ENCODE results near the gene GATAD2A. TPM values are rescaled to one million over a fixed set of nuclear protein-coding genes. Genes with fewer than 3 reads are reported as not detected.

GATAD2A gene
- total and polyA plus RNA-seq, 9 of the 15 experiments (the other 6 are each of a cell fraction or from before 2014, with no cell fraction given), result 2.4 to 226 (median 44.2) TPM

DNA sequence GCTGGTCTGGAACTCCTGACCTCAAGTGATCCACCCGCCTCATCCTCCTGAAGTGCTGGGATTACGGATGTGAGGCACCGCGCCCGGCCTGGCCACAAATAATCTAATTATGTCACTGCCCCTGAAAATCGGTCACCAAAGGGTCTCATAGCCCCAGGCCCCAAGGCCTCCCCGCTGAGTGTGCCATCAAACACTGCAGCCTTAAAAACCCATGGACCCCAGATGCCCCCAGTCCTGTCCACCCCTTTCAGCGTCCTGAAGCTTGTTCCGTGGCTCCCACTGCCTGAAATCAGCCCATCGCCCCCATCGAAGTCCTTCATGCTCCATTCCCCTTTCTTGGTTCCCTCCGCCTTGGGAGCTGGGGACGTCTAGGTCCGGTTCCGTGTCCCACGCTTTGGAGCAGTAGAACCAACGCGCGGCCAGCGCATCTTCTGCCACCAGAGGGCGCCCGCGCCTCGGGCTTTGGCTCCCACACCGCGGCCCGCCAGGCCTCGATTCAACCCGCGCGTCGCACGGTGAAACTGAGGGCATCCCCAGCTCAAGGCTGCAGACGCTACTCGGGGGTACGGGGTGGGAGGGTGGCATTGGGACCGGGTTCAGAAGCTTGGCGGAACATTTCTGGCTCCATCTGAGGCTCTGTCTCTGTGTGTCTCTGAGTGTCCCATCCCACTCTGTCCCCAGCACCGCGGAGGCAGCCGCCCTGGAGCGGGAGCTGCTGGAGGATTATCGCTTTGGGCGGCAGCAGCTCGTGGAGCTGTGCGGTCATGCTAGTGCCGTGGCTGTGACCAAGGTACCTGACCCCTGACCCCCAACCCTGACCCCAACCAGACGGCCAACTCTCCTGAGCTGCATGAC, 126.7 kb downstream of the GATAD2A start (continued):
- TF ChIP-seq, protein P1, sequence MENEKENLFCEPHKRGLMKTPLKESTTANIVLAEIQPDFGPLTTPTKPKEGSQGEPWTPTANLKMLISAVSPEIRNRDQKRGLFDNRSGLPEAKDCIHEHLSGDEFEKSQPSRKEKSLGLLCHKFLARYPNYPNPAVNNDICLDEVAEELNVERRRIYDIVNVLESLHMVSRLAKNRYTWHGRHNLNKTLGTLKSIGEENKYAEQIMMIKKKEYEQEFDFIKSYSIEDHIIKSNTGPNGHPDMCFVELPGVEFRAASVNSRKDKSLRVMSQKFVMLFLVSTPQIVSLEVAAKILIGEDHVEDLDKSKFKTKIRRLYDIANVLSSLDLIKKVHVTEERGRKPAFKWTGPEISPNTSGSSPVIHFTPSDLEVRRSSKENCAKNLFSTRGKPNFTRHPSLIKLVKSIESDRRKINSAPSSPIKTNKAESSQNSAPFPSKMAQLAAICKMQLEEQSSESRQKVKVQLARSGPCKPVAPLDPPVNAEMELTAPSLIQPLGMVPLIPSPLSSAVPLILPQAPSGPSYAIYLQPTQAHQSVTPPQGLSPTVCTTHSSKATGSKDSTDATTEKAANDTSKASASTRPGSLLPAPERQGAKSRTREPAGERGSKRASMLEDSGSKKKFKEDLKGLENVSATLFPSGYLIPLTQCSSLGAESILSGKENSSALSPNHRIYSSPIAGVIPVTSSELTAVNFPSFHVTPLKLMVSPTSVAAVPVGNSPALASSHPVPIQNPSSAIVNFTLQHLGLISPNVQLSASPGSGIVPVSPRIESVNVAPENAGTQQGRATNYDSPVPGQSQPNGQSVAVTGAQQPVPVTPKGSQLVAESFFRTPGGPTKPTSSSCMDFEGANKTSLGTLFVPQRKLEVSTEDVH (IDR thresholded peaks at IDR 0.05; ENCODE audit: low read depth, partially characterized antibody), result no peak
- TF ChIP-seq HOXB6 (CRISPR knock-in tag; IDR thresholded peaks at IDR 0.05; ENCODE audit: borderline replicate concordance), result no peak
- no peak for TF ChIP-seq KDM1A (IDR thresholded peaks at IDR 0.05)
- TF ChIP-seq, protein P2, sequence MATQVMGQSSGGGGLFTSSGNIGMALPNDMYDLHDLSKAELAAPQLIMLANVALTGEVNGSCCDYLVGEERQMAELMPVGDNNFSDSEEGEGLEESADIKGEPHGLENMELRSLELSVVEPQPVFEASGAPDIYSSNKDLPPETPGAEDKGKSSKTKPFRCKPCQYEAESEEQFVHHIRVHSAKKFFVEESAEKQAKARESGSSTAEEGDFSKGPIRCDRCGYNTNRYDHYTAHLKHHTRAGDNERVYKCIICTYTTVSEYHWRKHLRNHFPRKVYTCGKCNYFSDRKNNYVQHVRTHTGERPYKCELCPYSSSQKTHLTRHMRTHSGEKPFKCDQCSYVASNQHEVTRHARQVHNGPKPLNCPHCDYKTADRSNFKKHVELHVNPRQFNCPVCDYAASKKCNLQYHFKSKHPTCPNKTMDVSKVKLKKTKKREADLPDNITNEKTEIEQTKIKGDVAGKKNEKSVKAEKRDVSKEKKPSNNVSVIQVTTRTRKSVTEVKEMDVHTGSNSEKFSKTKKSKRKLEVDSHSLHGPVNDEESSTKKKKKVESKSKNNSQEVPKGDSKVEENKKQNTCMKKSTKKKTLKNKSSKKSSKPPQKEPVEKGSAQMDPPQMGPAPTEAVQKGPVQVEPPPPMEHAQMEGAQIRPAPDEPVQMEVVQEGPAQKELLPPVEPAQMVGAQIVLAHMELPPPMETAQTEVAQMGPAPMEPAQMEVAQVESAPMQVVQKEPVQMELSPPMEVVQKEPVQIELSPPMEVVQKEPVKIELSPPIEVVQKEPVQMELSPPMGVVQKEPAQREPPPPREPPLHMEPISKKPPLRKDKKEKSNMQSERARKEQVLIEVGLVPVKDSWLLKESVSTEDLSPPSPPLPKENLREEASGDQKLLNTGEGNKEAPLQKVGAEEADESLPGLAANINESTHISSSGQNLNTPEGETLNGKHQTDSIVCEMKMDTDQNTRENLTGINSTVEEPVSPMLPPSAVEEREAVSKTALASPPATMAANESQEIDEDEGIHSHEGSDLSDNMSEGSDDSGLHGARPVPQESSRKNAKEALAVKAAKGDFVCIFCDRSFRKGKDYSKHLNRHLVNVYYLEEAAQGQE (IDR thresholded peaks at IDR 0.05; ENCODE audit: borderline replicate concordance), result peak; percentile 83
- TF ChIP-seq, protein P2 (CRISPR knock-in tag; IDR thresholded peaks at IDR 0.05; ENCODE audit: low read depth), result no peak
- TF ChIP-seq PHF20 (IDR thresholded peaks at IDR 0.05; ENCODE audit: partially characterized antibody), result no peak
- TF ChIP-seq, protein P3, sequence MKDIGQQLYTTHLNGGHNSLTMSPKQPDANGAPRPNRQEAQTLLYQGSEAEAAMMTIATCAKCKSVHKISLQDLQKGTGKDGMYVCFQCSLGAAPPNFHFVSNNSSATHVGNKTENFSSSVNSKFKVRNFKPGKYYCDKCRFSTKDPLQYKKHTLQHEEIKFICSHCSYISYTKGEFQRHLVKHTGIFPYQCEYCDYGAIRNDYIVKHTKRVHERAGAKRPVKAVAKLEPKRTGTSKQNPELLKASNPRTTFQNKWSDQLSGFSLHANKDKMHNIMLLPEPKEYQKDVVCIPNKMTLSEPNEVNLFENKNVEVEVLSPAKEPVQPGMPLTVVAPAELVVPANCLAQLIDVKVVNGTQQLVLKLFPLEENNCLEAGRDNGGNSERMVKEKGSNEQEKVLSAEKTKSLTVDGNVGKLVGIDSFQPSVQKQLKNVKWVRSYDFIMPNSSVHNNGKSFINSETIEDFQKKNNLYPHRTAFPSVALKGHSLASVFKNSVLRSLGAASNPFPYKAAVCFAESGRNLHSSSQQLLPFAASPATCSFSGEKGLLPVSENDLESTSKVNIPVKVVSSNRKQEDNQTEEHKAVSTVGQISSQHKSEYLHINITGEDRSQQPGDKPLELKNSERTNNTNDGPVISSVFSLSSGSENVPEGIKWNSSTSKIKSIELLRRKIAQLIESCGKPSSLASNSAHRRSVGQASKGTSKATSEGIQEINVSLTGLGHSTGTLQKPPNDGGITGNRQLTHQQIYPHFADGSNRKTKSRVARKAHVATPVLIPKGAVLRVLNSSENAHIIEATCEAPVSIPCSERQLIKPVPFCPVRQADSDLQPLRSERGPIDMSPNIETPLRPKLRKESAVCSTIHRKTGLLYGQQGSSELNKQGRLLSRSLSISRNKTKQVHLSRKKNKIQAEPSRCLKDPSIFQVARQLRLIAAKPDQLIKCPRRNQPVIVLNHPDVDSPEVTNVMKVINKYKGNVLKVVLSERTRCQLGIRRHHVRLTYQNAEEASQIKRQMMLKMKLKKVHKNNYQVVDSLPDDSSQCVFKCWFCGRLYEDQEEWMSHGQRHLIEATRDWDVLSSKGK (CRISPR knock-in tag; IDR thresholded peaks at IDR 0.05), result no peak
- TF ChIP-seq MEIS2 (IDR thresholded peaks at IDR 0.05; ENCODE audit: partially characterized antibody), result no peak
- no peak for TF ChIP-seq ZNF766 (CRISPR knock-in tag; conservative IDR thresholded peaks at IDR 0.05)
